Middle frontal gyrus (tissue), 1 donor: Measurements from ENCODE around the gene ATF3.

Experiments
- DNase-seq: peaks from one replicate; pipeline ENCODE4 v3.0.0-alpha.2; 2015; ENCODE audit warnings: low spot score; ENCODE audit errors: extremely low spot score

Gene ATF3

DNA sequence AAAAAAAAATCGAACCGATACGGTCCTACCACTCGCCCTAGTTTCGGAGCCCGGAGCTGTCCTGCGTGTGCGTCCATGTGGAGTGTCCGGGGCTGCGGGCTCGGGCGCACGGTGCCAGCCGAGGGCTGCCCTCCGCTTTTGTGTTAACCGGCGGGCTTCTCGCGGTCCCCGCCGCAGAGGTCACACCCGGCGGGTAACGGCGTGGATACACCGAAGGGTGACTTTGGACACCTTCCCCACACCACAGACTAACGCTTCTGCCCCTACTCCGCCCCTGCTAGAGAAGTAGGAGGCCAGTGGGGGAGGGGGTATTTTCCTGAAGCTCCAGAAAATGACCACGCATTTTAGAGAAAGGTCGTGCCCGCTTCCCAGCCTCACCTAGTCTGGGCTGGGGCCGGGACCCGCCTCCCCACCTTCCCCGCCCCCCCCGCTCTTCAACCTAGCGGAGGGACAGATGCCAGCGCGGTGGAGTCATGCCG lies 609 bp upstream of the ATF3 start:
- no peak for DNase-seq

DNA sequence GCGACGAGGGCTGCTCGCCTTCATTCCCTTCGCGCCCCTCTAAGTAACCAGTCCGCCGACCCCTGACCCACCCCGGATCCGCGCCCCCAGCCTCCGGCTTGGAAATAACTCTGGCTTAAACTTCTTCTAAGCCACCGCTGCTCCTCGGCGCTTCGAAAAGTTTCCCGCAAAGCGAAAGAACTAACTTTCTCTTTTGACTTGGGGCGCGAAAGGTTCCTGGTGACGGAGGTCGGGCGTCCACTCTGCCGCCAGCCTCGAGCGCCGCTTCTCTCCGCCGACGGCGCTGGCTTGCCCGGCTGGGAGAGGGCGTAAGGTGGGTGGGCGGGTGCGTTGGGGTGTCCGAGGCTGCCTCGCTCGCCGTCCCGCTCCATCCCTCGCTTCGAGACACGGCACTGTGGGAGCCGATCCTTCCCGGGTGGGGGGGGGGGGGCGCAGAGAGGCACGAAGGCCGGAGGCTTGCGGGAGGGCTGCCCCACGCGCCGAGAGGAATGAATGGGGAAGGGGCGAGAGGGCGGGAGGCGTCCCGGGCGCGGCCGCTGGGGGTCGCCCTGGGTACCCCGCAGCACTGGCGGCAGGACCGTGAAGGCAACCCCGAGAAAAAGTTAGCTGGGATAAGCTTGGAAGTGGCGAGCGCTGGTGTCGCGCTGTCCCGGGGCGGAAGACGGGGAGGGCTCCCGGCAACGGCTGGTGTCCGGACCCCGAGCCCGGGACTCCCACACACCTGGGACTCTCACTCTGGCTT lies 569 bp downstream of the ATF3 start:
- DNase-seq: no peak

DNA sequence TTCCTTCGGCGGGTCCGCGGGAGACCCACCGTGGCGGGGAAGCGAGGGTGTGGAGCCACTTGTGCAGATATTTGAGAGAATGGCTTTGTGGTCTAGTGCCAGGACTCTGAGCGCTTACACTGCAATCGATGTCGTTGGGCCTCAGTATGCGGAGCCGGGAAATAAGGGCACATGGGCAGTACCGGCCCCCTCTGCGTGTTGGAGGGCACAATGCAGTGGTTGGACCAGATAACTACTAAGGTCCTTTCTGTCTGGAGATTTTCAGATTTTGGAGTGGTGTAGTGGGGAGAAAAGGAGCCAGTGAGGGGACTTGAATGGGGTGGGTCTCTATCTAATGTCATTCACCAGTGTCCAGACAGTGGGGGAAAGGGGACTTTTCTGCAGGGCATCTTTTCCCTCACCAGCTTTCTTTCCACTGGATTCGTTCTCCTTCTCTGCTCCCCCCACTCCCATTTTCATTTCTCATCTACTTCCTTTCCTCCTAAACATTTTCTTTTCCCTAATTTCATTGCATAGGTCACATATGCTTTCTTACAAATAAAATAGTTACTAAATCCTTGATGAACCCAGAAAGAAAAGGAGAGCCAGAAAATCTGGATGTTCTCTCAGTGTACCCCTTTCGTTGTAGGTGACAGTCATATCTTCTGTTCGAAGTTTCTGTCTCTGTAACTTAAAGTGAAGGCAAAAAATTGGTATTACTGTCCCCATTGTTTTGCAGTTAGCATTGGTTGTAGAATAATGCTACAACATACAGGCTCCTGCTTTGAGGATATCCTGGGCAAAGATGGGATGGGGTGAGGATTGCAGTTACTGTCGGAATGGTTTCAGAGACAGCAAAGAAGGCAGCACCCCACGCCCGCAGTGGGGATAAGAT lies 1.4 kb downstream of the ATF3 start:
- no peak for DNase-seq

DNA sequence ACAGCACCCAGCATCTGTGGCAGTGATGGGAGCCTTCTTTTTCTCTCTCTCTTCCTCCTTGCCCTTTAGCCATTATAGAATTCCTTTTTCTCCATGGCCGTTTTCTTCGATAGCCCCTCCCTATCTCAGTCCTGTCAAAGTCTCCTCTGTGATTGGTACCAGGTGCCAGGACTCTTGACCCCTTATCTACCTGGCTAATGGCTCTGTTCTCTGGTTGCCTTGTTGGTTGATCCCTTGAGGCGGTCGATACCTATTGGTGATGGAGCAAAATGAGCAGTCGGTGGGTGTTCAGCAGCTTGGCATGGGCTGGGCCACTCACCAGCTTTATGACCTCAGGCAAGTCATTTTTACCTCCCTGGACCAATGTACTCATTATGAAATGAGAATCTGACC lies 2.0 kb downstream of the ATF3 start:
- DNase-seq: no peak

DNA sequence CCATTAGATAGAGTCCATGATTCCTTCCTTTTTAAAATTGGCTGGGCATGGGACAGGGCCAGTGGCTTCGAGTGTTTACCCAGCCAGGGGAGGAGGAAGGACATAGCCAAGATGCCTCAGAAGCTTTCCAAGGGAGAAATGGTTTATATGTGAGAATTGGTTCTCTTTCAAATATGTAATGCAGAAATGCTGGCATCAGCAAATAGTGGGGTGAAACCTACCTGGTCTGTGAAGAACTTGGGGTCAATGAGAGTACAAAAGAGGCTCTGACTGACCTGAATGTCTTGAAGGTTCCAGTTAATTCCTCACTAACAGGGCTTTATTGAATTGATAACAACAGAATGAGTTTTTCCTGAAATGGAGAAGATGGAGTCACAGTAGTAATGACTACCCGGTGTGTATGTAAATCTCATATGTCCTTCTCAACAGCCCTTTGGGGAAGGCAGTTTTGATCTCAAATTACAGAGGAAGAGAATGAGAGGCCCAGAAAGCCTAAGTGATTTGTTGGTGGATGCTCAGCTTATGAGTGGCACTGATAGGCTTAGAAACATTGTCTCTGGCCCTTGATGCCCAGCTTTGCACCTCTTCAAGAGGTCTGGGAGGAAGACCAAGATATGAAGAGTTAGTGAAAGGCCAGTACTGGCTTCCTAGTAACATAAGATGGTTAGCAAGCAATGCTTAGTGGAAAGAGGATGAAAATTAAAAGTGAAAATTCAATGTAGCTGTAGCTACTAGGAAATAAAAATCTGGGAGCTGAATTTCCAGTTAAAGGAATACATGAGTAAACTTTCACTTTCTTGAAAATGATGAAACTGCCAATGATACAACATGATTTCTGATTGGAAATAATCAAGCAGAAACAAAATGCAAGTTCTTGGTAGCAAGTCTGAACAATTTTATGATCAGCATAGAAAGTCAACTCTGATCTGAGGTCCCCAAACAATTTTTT lies 2.7 kb downstream of the ATF3 start:
- no peak for DNase-seq

DNA sequence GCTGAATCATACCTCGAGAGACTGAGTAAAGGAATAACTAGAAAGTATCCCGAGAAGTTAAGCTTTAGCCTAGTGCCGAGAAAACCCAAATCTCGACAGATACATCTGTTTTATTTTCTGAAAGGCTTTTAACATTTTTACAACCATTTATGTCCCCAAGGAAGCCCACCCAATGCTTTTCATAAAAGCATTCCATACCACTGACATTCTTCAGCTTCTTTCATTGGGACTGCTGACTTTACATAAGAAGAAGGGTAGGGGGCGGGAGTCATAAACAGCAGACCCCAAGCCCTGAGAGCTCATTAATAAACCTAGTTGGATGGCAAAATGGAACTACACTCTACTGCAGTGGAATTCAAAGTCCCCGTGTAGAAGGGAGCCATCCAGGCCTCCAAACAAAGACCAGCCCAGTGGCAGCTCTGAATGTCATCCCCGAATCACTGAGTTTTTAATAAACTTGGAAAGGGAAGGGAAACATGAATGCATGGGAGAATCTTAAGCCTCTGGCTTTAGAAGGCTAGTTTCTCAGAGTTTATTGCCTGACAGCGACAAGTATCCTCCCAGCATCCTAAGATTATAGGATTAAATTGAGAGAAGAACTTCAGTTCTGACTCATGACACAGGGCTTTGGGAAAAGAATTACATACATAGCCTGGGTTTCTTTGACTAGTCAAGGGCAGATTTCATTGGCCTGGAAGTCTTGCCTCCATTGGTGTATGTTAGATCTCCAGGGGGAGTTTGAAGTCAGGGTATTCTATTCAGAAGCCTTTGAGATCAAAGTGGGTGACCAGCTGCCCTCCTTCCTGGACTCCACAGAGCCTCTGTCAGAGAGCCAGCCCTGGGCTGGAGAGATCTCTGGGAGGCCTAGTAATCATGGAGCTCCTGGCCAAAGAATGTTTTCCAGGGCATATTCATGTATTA lies 3.7 kb downstream of the ATF3 start:
- DNase-seq: no peak

DNA sequence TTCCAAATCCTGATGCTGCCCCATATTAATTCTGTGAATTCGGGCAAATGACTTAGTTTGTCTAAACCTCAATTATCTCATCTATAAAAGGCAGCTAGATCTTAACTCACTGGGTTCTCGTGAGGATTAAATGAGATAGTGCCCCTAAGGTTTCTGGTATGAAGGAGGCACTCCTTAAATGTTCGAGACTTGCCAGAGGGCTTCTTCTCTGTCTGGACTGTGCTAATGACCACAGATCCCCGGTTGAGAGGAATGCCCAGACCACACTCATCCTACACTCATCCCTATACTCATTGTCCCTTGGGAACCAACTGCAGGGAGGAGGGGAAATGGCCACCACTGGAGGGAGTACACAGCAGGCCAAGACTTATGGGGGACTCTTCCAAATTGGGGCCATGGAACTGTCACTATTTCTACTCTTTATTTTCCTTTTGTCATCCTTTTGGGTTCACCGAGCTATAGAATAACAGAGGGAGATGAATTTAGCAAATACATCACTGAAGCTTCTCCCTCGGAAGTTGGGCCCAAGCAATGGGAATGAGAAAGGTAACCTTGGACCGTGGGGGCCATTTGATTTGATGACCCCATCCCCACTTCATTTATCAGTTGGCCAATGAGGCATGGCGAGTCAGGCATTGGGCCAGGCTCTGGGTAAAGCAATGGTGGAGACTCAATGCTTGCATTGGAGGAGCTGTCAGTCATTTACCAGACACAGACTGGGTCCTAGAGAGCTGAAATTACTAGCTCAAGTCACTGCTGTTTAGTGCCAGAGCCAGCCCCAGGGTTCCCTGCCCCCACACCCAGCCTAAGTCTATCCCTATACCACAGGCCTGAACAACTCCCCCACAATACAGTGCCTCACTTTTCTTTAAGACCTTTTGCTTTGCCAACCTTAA lies 5.1 kb downstream of the ATF3 start:
- DNase-seq: no peak

DNA sequence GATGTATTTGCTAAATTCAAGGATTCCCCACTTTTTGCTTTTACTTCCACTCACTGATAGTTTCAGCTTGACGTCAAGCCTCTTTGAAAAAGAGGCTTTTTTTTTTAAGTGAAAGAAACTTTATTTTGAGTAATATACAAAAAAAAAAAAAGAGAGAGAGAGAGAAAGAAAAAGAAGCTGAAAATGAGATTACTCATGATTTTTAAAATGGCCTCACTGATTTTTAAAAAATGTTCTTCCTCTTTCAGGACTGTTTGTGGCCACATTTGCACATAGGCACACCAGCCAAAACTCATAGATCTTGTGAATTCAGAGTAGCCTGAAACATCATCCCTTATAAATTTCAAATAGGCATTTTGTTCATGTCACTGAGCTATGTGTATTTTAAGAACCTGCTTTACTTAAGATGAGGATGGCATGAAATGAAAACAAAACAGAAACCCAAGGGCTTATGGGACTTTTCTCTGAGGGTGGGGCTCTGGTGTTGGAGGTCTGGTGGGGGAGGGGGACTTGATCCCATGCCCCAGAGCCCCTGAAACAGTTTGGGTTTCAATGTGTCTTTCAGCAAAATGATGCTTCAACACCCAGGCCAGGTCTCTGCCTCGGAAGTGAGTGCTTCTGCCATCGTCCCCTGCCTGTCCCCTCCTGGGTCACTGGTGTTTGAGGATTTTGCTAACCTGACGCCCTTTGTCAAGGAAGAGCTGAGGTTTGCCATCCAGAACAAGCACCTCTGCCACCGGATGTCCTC lies 6.1 kb downstream of the ATF3 start:
- DNase-seq: no peak

DNA sequence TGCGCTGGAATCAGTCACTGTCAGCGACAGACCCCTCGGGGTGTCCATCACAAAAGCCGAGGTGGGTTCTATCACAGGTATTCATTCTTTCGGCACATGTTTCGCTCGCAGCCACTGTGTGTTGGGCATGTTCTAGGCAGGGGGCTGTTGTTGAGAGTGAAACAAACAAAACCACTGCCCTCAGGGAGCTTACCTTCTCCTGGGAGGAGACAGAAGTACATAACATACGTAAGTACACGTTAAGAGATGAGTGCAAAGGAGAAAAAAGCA lies 6.6 kb downstream of the ATF3 start:
- no peak for DNase-seq

DNA sequence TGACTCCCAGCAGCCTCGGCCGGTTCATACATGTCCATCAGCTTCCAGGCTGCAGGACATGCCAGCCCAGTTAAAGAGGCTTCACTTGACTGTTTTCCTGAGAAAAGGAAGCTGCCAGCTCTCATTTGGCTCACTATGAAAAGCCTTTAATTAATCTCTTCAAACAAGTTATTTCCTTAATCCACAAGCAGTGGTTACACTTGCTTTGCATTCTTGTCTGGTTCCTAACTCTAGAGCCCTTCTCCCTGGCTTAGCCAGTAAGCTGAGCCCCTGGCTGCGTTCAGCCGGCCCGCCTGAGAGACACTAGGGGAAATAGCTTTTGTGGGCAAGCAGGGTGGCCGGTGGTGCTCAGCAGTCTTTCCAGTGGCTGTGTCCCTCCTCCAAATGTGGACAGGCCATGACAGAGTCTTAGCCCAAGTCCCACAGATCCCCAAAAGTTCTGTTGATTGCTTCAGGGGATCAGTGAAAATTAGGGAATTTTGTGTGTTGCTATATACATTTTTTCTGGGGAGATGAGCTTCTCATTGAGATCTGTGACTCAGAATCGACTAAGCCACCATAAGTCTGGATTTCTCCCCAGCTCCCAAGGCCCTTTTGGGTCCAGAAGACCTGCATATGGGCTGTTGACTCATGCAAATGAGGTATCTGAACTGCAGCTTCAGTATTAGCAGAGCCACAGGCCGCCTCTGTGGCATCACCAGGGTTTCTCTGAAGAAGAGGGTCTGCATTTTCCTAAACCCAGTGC lies 10.1 kb downstream of the ATF3 start:
- no peak for DNase-seq

DNA sequence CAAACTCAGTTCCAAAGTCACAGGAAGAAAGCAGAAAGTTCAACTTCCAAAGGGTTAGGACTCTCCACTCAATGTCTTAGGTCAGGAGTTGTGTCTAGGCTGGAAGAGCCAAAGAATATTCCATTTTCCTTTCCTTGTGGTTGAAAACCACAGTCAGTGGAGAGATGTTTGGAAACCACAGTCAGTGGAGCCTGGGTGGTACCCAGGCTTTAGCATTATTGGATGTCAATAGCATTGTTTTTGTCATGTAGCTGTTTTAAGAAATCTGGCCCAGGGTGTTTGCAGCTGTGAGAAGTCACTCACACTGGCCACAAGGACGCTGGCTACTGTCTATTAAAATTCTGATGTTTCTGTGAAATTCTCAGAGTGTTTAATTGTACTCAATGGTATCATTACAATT lies 11.7 kb downstream of the ATF3 start:
- DNase-seq: no peak

DNA sequence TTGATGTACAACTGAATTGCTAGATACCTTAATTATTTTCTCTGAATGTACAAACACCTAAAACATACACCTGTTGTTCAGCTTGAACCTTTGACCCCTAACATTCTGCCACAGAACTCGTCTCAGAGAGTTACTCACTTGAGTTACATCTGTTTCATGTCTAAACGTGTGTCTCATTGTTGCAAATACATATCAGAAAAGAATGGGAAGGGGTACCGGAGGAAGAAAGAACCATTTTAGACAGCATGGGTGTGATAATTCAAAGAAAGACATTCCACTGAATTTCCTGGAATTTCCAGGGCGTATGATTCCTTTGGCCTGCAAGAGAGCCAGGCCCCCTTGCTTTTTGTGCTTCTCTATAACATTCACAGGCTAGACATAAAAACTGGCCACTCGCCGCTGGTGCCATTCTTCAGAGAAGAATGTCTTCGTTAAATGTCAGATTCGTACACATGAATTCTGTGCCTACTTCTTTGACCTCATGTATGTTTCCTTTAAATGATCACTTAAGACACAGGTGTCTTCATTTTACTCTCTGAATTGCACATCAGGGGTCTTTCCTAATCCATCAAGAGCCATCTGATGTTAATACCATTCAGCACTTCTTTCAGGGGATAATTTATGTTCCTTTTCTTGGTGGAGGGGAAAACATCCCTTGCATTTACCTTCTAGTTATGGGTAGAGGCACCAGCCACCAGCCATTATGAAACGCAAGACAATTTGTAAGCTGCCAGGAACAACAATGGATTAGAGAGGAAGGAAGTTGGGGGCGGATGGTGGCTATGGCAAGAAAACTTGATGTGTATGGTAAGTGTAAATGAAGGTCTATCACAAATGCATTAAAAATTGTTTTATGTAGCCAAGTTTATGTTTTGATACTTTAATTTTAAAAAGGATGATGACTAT lies 12.7 kb downstream of the ATF3 start:
- no peak for DNase-seq

DNA sequence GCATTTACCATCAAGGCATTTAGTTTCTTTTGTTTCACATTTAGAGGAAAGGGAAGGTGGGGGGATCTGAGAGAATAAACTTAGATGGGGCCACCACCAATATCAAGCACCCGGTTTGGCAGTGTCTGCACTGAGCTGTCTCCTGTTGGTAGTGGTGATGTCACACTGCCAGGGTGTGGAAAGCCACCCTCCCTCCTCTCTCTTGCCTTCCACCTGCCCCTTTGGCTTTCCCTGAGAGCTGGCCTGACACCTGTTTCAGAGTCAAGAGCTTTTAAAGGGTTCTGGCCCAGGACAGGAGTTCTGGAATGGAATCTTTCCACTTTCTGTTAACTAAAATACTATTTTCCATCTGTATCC lies 13.4 kb downstream of the ATF3 start:
- DNase-seq: no peak

DNA sequence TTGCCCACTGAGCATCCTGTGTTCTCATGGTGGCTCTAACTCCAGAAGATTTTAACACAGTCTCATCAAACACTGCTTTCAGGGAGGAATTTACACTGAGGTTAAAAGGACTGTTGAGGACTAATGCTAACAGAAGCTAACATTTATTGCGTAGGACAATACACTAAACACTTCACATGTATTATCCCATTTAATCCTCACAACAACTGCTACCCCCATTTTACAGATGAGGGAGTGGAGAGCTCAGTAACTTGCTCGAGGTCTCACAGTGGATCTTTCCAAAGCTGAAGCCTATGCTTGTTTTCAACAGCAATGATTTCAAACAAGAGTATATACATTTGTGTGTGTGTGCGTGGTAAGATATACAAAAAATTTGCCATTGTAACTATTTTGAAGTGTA lies 13.9 kb downstream of the ATF3 start:
- DNase-seq: no peak

DNA sequence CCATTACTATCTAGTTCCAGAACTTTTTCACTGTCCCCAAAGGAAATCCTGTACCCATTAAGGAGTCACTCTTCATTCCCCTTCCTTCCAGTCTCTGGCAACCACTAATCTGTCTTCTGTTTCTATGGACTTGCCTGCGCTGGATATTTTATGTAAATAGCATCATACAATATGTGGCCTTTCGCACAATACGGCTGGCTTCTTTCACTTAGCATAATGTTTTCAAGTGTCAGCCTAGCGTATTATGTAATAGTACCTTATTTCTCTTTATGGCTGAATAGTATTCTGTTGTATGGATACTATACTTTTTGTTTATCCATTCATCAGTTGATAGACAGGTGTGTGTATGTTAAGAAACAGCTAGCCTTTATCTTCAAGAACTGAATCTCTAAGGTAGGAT lies 14.3 kb downstream of the ATF3 start:
- no peak for DNase-seq

DNA sequence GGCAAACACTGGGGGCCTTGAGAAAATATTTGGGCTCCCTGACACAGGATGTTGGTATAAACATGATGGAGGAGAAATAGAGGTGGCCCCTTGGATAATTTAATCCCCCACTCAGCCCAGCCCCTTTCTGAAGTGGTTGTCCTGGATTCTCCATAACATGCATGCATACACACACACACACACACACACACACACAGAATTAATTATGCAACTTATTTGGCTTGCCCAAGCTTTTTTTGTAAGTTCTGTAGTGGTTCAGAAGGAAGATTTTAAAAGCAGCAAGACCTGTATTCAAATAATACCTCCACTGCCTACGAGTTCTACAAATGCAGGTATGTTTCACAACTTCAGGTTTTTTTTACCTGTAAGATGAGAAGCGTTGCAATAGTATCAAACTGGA lies 15.0 kb downstream of the ATF3 start:
- DNase-seq: no peak

DNA sequence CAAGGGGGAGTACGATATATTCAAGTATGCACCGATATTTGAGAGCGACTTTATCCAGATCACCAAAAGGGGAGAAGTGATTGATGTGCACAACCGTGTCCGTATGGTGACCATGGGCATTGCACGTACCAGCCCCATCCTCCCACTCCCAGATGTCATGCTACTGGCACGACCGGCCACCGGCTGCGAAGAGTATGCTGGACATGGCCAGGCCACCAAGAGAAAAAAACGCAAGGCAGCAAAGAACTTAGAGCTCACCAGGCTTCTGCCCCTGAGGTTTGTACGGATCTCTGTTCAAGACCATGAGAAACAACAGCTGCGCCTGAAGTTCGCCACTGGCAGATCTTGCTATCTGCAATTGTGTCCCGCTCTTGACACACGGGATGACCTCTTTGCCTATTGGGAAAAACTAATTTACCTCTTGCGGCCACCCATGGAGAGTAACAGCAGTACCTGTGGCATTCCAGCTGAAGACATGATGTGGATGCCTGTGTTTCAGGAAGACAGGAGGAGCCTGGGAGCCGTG lies 16.5 kb downstream of the ATF3 start:
- DNase-seq: no peak
